Activated naive CD4-positive, alpha-beta T cell treated with anti-CD3 and anti-CD28 coated beads, Interleukin-2, amount 50 U/mL, for 24 hours (primary cell): ENCODE measurements around the gene METTL14.

Experiments
- H3K27ac Mint-ChIP-seq: one replicate; pipeline ENCODE4 v1.8.0; 2021; ENCODE audit warnings: mild to moderate bottlenecking, mixed read lengths
- H3K27me3 Mint-ChIP-seq: one replicate; pipeline ENCODE4 v1.8.0; 2021; ENCODE audit warnings: mixed read lengths
- H3K36me3 Mint-ChIP-seq: one replicate; pipeline ENCODE4 v1.8.0; 2021; ENCODE audit warnings: mixed read lengths
- H3K4me1 Mint-ChIP-seq: one replicate; pipeline ENCODE4 v1.8.0; 2021; ENCODE audit warnings: mixed read lengths
- H3K4me3 Mint-ChIP-seq: one replicate; pipeline ENCODE4 v1.8.0; 2021; ENCODE audit warnings: mild to moderate bottlenecking, mixed read lengths
- H3K9me3 Mint-ChIP-seq: one replicate; pipeline ENCODE4 v1.8.0; 2021; ENCODE audit warnings: mixed read lengths

Gene METTL14

GRCh38 chr4:118761397-118762016 lies 76.3 kb downstream of the METTL14 start:
- Mint-ChIP-seq H3K27ac (no peak overlapping the region), H3K9me3 (no peaks in the 10 kb centered on the region)

GRCh38 chr4:118762155-118762554 lies 77.0 kb downstream of the METTL14 start:
- no peaks in the 10 kb centered on the region for H3K27me3 Mint-ChIP-seq
- H3K4me1 Mint-ChIP-seq: no peaks in the 10 kb centered on the region
- H3K4me3 Mint-ChIP-seq: no peak overlapping the region
- no peak overlapping the region for H3K27ac Mint-ChIP-seq
- H3K36me3 Mint-ChIP-seq: peaks cover 17% of the 10 kb centered on the region
- H3K9me3 Mint-ChIP-seq: no peaks in the 10 kb centered on the region

More at GRCh38 chr4:118761397-118762016, 76.3 kb downstream of the METTL14 start:
- H3K4me3 Mint-ChIP-seq: no peak overlapping the region
- no peaks in the 10 kb centered on the region for H3K27me3 Mint-ChIP-seq
- peaks cover 14% of the 10 kb centered on the region for H3K36me3 Mint-ChIP-seq
- H3K4me1 Mint-ChIP-seq: no peaks in the 10 kb centered on the region

GRCh38 chr4:118762730-118763477 lies 77.7 kb downstream of the METTL14 start:
- Mint-ChIP-seq H3K36me3 (peaks cover 16% of the 10 kb centered on the region), H3K4me1 (no peaks in the 10 kb centered on the region)

More at GRCh38 chr4:118762730-118763477, 77.7 kb downstream of the METTL14 start:
- Mint-ChIP-seq H3K4me3 (no peak overlapping the region), H3K27me3 (no peaks in the 10 kb centered on the region), H3K27ac (no peak overlapping the region), H3K9me3 (no peaks in the 10 kb centered on the region)
